Karpas-422 (cell line): ENCODE results near the gene TBC1D4. TPM values are rescaled to one million over a fixed set of nuclear protein-coding genes. Genes with fewer than 3 reads are reported as not detected.
"Not testable (repeated sequence)": the region's sequence is repeated elsewhere in the genome, so short reads cannot be mapped to it uniquely, and the experiment has no call there.

Experiments used
- DNase-seq: peaks from one replicate; pipeline ENCODE4 v3.0.0-alpha.2; 2015
- H2AFZ ChIP-seq: fragments of 200-600 bp; sonication (generic); 2 replicates; pipeline ENCODE4 v1.6.1; 2014; ENCODE audit warnings: antibody characterized with exemption, low read length, mixed read lengths
- H3K27ac ChIP-seq: fragments of 200-600 bp; sonication (generic); 2 replicates; pipeline ENCODE4 v1.5.1; 2014; ENCODE audit warnings: mild to moderate bottlenecking, low read length, moderate library complexity
- H3K27me3 ChIP-seq: fragments of 200-600 bp; sonication (generic); 2 replicates; pipeline ENCODE4 v1.6.1; 2014; ENCODE audit warnings: low read length, mixed read lengths
- H3K36me3 ChIP-seq: fragments of 200-600 bp; sonication (generic); 2 replicates; pipeline ENCODE4 v1.6.1; 2014; ENCODE audit warnings: low read length, mixed read lengths; ENCODE audit not compliant: insufficient read depth
- H3K4me1 ChIP-seq: fragments of 200-600 bp; sonication (generic); 2 replicates; pipeline ENCODE4 v1.6.1; 2014; ENCODE audit warnings: mild to moderate bottlenecking, low read length, mixed read lengths
- H3K4me2 ChIP-seq: fragments of 200-600 bp; sonication (generic); 2 replicates; pipeline ENCODE4 v1.6.1; 2014; ENCODE audit warnings: low read length, low read depth, mild to moderate bottlenecking; ENCODE audit not compliant: poor library complexity, severe bottlenecking
- H3K4me3 ChIP-seq: fragments of 200-600 bp; sonication (generic); 2 replicates; pipeline ENCODE4 v1.5.1; 2014; ENCODE audit warnings: mild to moderate bottlenecking, antibody characterized with exemption, low read length, mixed read lengths
- H3K79me2 ChIP-seq: fragments of 200-600 bp; sonication (generic); 2 replicates; pipeline ENCODE4 v1.6.1; 2014; ENCODE audit warnings: mild to moderate bottlenecking, low read length, mixed read lengths
- H3K9ac ChIP-seq: fragments of 200-600 bp; sonication (generic); 2 replicates; pipeline ENCODE4 v1.6.0; 2014; ENCODE audit warnings: low read length
- H3K9me2 ChIP-seq: fragments of 200-600 bp; sonication (generic), shearing (Covaris generic); replicated peaks from 2 replicates; pipeline ENCODE4 v1.6.0; 2014; ENCODE audit warnings: mild to moderate bottlenecking, low read length, moderate library complexity; ENCODE audit not compliant: insufficient read depth
- H3K9me3 ChIP-seq: fragments of 300-700, 200-600 bp; sonication (generic); 2 replicates; pipeline ENCODE4 v1.6.1; 2014; ENCODE audit warnings: low read length, mixed read lengths
- H4K20me1 ChIP-seq: fragments of 200-600 bp; sonication (generic); 2 replicates; pipeline ENCODE4 v1.6.1; 2014; ENCODE audit warnings: mild to moderate bottlenecking, antibody characterized with exemption, low read length, low read depth; ENCODE audit not compliant: insufficient read depth
- total RNA-seq: library from RNA; depleted of rRNA; stranded (reverse); fragments of >200 nt; shearing (Covaris generic); gene quantifications from 2 replicates; pipeline ENCODE4 v1.2.3, GENCODE V29; 2014; ENCODE audit warnings: low replicate concordance

Gene TBC1D4
- total RNA-seq, 1 experiment from 2014 or later: 4.0 TPM

DNA sequence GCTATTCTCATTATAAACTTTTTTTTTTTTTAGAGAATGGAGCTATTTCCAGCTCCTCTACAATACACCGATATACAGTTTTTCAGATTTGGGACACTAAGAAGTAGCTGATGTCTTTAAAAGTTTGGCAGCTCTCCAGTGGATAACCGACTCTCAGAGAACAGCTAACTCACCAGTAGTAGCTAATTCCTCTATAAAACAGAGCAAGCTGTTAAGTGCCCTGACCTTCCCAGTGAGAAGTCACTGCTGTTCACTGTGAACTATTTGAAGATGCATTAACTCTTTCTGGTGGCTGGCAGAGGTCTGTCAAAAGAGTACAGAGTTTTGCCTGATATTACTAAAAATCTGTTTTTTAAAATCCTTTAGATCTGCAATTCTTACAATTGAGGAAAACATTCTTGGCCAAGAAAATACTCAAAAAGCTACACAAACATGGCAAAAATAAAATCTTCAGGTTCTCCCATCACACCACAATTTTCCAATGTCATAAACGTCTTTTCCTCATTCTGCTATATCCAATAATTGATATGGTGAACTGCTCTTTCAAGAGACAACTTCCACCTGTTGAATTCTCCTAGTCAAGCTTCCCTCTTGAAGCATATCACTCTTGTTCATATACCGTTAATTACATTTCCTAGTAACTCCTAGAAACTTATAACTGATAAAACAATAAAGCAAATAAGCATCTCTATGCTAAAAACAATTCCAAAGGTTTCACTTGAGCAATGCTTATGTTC, 44.2 kb downstream of the TBC1D4 start:
- Histone ChIP-seq H3K4me3 (no peak overlapping the region), H4K20me1 (no peaks in the 10 kb centered on the region), H3K9me2 (no peaks in the 10 kb centered on the region), H3K9me3 (no peaks in the 10 kb centered on the region), H3K4me2 (no peak overlapping the region), H3K79me2 (no peaks in the 10 kb centered on the region), H3K27me3 (no peaks in the 10 kb centered on the region), H2AFZ (no peak overlapping the region), H3K4me1 (no peaks in the 10 kb centered on the region), H3K27ac (no peak overlapping the region), H3K9ac (no peak overlapping the region), H3K36me3 (no peaks in the 10 kb centered on the region)
- no peak for DNase-seq

GRCh38 chr13:75434126-75434525, 47.8 kb downstream of the TBC1D4 start:
- H3K27me3 ChIP-seq, H3K79me2 ChIP-seq, H3K9ac ChIP-seq, H2AFZ ChIP-seq, H3K4me2 ChIP-seq, H3K9me3 ChIP-seq, H3K36me3 ChIP-seq, DNase-seq, H4K20me1 ChIP-seq, H3K4me3 ChIP-seq, H3K27ac ChIP-seq, H3K9me2 ChIP-seq: not testable (repeated sequence)
- peaks cover 12% of the 10 kb centered on the region for H3K4me1 ChIP-seq

GRCh38 chr13:75432811-75433244, 49.1 kb downstream of the TBC1D4 start:
- Histone ChIP-seq H3K4me3 (no peak overlapping the region), H3K27ac (no peak overlapping the region), H4K20me1 (no peaks in the 10 kb centered on the region), H3K36me3 (no peaks in the 10 kb centered on the region), H3K27me3 (no peaks in the 10 kb centered on the region), H2AFZ (no peak overlapping the region), H3K4me2 (peak overlapping the region; percentile 7), H3K9ac (no peak overlapping the region), H3K79me2 (no peaks in the 10 kb centered on the region), H3K9me2 (no peaks in the 10 kb centered on the region), H3K4me1 (peaks cover 12% of the 10 kb centered on the region), H3K9me3 (no peaks in the 10 kb centered on the region)
- no peak for DNase-seq

DNA sequence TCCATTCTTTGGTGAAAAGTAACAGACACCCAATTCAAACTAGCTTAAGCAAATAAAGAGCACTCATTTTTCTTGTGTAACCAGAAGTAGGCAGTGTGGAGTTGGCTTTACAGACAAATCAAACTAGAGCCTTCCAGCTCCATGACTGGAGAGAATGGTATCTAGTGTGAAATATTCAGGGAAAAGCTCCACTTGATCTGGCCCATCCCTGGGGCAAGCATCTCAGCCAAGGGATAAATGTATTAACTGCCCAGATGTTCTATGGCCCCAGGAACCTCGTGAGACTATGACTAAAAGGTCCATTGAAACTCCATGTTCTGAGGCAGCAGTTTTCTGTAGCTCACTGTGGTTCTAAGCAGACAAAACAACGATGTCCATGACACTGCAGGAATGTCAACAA, 49.9 kb downstream of the TBC1D4 start:
- Histone ChIP-seq H3K4me2 (peak overlapping the region; percentile 7), H3K36me3 (no peaks in the 10 kb centered on the region), H2AFZ (no peak overlapping the region), H4K20me1 (no peaks in the 10 kb centered on the region), H3K4me3 (no peak overlapping the region), H3K27ac (no peak overlapping the region), H3K9me3 (no peaks in the 10 kb centered on the region), H3K4me1 (peaks cover 12% of the 10 kb centered on the region), H3K27me3 (no peaks in the 10 kb centered on the region), H3K79me2 (no peaks in the 10 kb centered on the region), H3K9ac (no peak overlapping the region), H3K9me2 (no peaks in the 10 kb centered on the region)
- DNase-seq: peak; percentile 45

DNA sequence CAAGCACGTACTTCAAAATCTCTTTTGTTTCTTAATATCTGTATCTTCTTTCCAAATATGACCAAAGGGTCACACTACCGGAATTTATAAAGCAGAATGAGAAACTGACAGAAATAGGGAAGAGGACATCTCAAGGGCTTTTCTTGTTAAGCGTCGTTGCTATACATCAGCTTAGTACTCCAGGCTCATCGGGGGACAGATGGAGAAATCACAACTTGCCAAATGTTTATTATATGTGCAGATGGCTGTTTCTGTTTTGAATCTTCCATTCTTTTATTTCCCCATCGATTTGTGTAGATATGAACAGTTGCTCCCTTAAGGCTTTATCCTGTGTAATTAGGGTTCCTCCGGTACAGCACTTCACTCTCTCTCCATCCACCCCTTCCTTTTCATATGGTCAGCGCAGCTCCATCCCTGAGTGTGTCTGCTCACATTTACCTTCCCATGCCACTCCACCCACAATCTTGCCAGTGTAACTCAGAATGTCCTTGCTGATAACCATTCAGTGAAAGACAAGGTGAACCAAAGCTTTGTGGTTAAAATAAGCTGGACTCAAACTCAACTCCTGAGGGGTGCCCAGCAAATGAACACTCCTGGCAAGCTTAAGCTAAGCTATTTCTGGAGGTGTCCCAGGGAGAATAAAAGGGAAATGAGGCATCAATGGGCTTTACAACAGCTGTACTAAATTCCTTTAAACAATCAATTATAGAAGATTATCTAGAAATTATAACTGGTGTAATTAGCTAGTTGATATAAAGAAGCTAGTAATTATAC, 51.3 kb downstream of the TBC1D4 start:
- Histone ChIP-seq H3K4me2 (no peak overlapping the region), H3K36me3 (no peaks in the 10 kb centered on the region), H3K9me3 (no peaks in the 10 kb centered on the region), H3K27me3 (no peaks in the 10 kb centered on the region), H4K20me1 (no peaks in the 10 kb centered on the region), H3K79me2 (no peaks in the 10 kb centered on the region), H3K9me2 (no peaks in the 10 kb centered on the region), H3K9ac (no peak overlapping the region), H3K4me1 (peaks cover 12% of the 10 kb centered on the region), H3K27ac (no peak overlapping the region), H3K4me3 (no peak overlapping the region), H2AFZ (no peak overlapping the region)
- DNase-seq: no peak

DNA sequence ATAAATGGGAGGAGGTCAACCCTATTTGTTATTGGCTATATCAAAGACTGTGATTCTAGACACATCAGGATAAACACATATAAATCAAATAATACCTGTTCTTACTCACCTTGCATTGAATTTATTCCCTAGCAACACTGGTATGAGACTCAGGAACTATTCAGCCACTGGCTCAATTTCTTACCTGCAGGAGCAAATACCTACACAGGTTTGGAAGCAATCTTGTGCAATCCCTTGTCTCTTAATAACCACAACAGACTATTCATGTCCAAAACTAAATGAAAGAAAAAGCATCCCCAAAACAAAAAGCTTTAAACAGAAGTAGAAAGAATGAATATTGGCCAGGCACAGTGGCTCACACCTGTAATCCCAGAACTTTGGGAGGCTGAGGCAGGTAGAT, 55.5 kb downstream of the TBC1D4 start:
- H3K27me3 ChIP-seq: no peaks in the 10 kb centered on the region
- no peak overlapping the region for H3K9ac ChIP-seq
- H3K79me2 ChIP-seq: no peaks in the 10 kb centered on the region
- H3K36me3 ChIP-seq: no peaks in the 10 kb centered on the region
- no peaks in the 10 kb centered on the region for H4K20me1 ChIP-seq
- H3K9me3 ChIP-seq: no peaks in the 10 kb centered on the region
- no peak overlapping the region for H3K4me3 ChIP-seq
- no peak overlapping the region for H2AFZ ChIP-seq
- no peak overlapping the region for H3K27ac ChIP-seq
- no peak overlapping the region for H3K4me2 ChIP-seq
- no peaks in the 10 kb centered on the region for H3K9me2 ChIP-seq
- no peak for DNase-seq
- H3K4me1 ChIP-seq: peaks cover 37% of the 10 kb centered on the region

DNA sequence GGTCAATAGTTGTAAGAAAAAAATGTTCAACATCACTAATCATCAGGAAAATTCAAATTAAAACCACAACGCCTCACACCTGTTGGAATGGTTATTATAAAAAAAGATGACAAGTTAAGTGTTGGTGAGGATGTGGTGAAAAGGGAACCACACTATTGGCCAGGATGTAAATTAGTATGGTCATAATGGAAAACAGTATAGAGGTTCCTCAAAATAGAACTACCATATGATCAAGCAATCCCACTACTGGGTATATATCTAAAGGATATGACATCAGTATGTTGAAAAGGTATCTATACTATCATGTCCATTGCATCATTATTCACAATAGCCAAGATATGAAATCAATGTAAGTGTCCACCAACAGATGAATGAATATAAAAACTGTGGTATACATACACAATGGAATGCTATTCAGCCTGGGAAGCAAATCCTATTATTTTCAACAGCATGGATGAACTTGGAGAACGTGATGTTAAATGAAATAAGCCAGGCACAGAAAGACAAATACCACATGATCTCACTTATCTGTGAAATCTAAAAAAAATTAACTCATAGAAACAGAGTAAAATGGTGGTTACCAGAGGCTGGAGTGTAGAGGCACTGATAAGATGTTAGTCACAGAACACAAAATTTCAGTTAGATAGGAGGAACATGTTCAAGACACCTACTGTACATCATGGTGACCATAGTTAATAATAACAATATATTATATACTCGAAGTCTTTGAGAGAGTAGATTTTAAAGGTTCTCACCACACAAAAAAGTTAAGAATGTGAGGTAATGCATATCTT, 56.6 kb downstream of the TBC1D4 start:
- H3K4me3 ChIP-seq: no peak overlapping the region
- H3K27me3 ChIP-seq: no peaks in the 10 kb centered on the region
- H3K4me1 ChIP-seq: peaks cover 34% of the 10 kb centered on the region
- H3K27ac ChIP-seq: no peak overlapping the region
- no peaks in the 10 kb centered on the region for H3K9me2 ChIP-seq
- peak; percentile 55 for DNase-seq
- H3K9me3 ChIP-seq: no peaks in the 10 kb centered on the region
- no peak overlapping the region for H3K9ac ChIP-seq
- H3K36me3 ChIP-seq: no peaks in the 10 kb centered on the region
- no peak overlapping the region for H2AFZ ChIP-seq
- H3K79me2 ChIP-seq: no peaks in the 10 kb centered on the region
- H3K4me2 ChIP-seq: peak overlapping the region; percentile 30
- no peaks in the 10 kb centered on the region for H4K20me1 ChIP-seq

- Histone ChIP-seq H3K4me2 (no peak overlapping the region), H3K9me3 (no peaks in the 10 kb centered on the region), H2AFZ (no peak overlapping the region), H4K20me1 (no peaks in the 10 kb centered on the region), H3K27me3 (no peaks in the 10 kb centered on the region), H3K79me2 (no peaks in the 10 kb centered on the region), H3K36me3 (no peaks in the 10 kb centered on the region), H3K9me2 (no peaks in the 10 kb centered on the region), H3K9ac (no peak overlapping the region), H3K27ac (no peak overlapping the region), H3K4me3 (no peak overlapping the region), H3K4me1 (peaks cover 34% of the 10 kb centered on the region)
- no peak for DNase-seq
These were observed 58.0 kb downstream of the TBC1D4 start for GRCh38 chr13:75423946-75424345.
